Right ventricle myocardium inferior (tissue), 1 donor: ENCODE measurements around the gene NET1. TPM values are rescaled to one million over a fixed set of nuclear protein-coding genes. Genes with fewer than 3 reads are reported as not detected.

ENCODE experiments used
- ATAC-seq: fragments of 200-7000 bp; cut with Tn5 transposase; one replicate; pipeline ENCODE4 v1.9.1; 2020; ENCODE audit warnings: mild to moderate bottlenecking, moderate library complexity
- DNase-seq: peaks from one replicate; pipeline ENCODE4 v3.0.0; 2021; ENCODE audit errors: missing footprints
- intact Hi-C: fragments of 100-400 bp; cut with DNase I; formaldehyde crosslinking; loops from one replicate; pipeline ENCODE4 v1.11.0; 2022
- total RNA-seq: library from RNA; stranded (reverse); fragmentation: NEBNext Ultra II Directional; extraction: Animal tissue kit (Norgen Biotek cat#: 25700); gene quantifications from one replicate; pipeline ENCODE4 v1.2.1, GENCODE V29; 2021
- donor health status: DM: no; HTN: yes; CAD: no; lungs with severe emphysema.

NET1 gene
- total RNA-seq, 1 donor from 2014 or later: 16.2 TPM

DNA sequence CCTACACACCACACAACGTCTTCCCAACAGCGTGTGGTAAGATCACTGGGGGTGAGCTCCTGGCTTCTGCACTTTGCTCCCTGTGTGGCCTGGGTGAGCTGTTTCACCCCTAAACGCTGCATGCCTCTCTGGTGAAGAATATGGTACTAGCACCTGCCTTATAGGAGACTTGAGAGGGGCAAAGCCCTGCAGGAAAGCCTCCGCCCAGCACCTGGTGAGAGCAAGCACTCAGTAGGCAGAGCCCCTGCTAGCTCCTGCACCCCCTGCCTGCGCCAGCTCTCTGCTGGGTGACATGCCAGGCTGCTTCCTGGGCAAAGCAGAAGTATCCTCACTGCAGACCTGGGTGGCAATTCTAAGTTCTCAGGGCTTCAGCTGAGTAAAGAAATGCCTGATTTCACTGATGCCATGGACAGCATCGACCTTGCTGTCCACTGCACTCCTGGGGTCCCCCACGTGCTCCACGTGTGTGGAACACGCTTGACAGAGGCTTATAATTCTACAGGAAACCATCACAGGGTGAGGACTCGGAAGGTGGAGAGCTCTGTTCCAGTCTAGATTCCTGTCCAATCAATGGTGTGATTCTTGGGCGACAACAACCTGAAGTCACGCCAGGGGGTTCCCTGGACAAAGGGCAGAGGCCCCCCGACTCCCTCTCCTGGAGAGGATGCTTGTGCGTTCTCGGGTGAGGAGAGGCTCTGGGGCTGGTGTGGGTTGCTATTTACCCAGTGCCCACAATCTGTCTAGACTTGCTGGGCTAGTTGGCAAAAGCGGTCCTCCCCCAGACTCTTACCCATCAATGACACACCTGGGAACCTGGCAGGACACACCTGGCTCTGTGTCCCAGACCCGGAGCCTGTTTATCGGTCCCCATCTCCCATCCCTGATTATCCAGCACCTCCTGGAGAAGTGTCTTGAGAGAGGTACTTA lies 92.1 kb downstream of the NET1 start:
- intact Hi-C loops: no loop called here
- DNase-seq (no peak), ATAC-seq (no peak)

GRCh38 chr10:5506246-5506645 lies 93.9 kb downstream of the NET1 start:
- ATAC-seq: no peak
- DNase-seq: no peak
- intact Hi-C loops: no loop called here

DNA sequence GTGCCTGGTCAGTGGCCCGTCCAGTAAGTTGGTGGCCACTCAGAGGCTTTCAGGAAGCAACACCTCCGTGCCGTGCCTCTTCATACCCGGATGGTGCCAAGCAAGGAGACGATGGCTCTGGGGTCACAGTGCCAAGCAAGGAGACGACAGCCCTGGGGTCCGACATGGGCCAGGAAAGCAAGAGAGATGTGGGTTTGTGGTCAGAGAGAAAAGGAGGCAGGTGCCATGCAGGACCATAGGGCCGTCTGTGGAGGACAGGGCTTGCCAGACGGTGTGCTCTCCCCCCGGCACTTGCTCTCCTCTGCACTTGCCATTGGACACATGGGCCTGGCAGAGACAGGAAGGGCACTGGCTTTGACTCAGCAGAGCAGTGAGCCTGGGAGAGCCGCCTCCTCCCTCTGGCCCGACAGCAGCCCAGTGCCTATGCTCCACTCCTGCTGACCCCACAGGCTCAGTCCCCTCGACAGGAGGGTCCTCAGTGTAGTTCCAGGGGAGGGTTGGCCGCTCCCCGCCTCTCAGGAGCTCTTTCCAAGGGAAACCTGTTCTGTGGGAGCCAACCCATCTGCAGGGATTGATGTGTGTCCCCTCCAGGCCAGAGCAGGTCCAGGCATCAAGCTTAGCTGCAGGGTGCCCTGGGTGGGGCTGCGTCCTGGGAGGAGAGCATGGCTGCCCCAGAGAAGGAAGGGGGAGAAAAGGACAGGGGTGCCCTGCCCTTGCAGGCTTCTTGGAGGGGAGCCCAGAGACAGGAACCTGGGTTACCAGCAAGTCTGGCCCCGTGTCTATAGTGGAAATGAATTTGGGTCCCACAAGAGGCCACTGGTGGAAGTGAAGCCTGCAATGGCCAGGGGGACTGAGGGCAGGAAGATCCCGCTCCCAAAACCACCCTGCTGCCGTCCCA lies 94.6 kb downstream of the NET1 start:
- intact Hi-C loops: no loop called here
- no peak for ATAC-seq
- DNase-seq: no peak

- no peak for ATAC-seq
- DNase-seq: no peak
- intact Hi-C loops: no loop called here
Observed at GRCh38 chr10:5507649-5508131, 95.3 kb downstream of the NET1 start.

GRCh38 chr10:5508161-5508604 lies 95.8 kb downstream of the NET1 start:
- no peak for ATAC-seq
- DNase-seq: no peak
- intact Hi-C loops: no loop called here

Other genes with a start within 250 kb of the NET1 start
- not detected for gene AKR1C8, start 227.4 kb upstream of the NET1 start, total RNA-seq
- gene AKR1C4, start 215.7 kb upstream of the NET1 start, total RNA-seq: not detected
- gene UCN3, start 47.6 kb upstream of the NET1 start, total RNA-seq: not detected
- gene TUBAL3, start 7.7 kb upstream of the NET1 start, total RNA-seq: not detected
- gene CALML5, start 87.0 kb downstream of the NET1 start, total RNA-seq: not detected
- not detected for gene CALML3, start 112.4 kb downstream of the NET1 start, total RNA-seq